ENCODE results near the gene MYH10.

The MYH10 gene

GRCh38 chr17:8630802-8631553 is 453 bp upstream of the MYH10 start (continued):
- TF ChIP-seq ZSCAN30 (tag by site-specific recombination; IDR thresholded peaks at IDR 0.05): peak; percentile 97
- no peak for TF ChIP-seq ZNF202 (tag by site-specific recombination; IDR thresholded peaks at IDR 0.05; ENCODE audit: borderline replicate concordance)
- no peak for TF ChIP-seq ZNF416 (tag by site-specific recombination; IDR thresholded peaks at IDR 0.05)
- no peak for TF ChIP-seq ZNF433 (tag by site-specific recombination; IDR thresholded peaks at IDR 0.05; ENCODE audit: low read depth)
- TF ChIP-seq ZNF639 (tag by site-specific recombination; IDR thresholded peaks at IDR 0.05): no peak
- TF ChIP-seq ZNF132 (tag by site-specific recombination; IDR thresholded peaks at IDR 0.05; ENCODE audit: borderline replicate concordance): no peak
- peak; percentile 39; the same call in 1 of the 2 replicates for TF ChIP-seq PRDM4 (tag by site-specific recombination; IDR thresholded peaks at IDR 0.05)
- TF ChIP-seq REPIN1 (tag by site-specific recombination; IDR thresholded peaks at IDR 0.05; ENCODE audit: low read depth): peak; percentile 27; the same call in 1 of the 2 replicates
- no peak for TF ChIP-seq ZFP41 (tag by site-specific recombination; IDR thresholded peaks at IDR 0.05; ENCODE audit: borderline replicate concordance)
- TF ChIP-seq ZBTB17 (tag by site-specific recombination; IDR thresholded peaks at IDR 0.05): peak; percentile 36; the same call in 1 of the 2 replicates
- TF ChIP-seq ZNF335 (tag by site-specific recombination; conservative IDR thresholded peaks at IDR 0.05): no peak; the same call in 1 of the 2 replicates
- TF ChIP-seq ZNF843 (tag by site-specific recombination; IDR thresholded peaks at IDR 0.05): peak; percentile 29; the same call in 1 of the 2 replicates
- no peak for TF ChIP-seq ZNF239 (tag by site-specific recombination; IDR thresholded peaks at IDR 0.05)
- peak; percentile 87 for TF ChIP-seq EGR2 (tag by site-specific recombination; IDR thresholded peaks at IDR 0.05; ENCODE audit: low read depth)
- no peak for TF ChIP-seq ZNF157 (tag by site-specific recombination; IDR thresholded peaks at IDR 0.05)
- no peak for TF ChIP-seq ZNF521 (tag by site-specific recombination; IDR thresholded peaks at IDR 0.05)
- TF ChIP-seq ZBTB6 (tag by site-specific recombination; IDR thresholded peaks at IDR 0.05): no peak
- TF ChIP-seq ZNF302 (tag by site-specific recombination; IDR thresholded peaks at IDR 0.05; ENCODE audit: low read depth): no peak
- no peak for TF ChIP-seq ZNF707 (tag by site-specific recombination; IDR thresholded peaks at IDR 0.05)
- TF ChIP-seq ZNF48 (tag by site-specific recombination; IDR thresholded peaks at IDR 0.05): no peak
- peak; percentile 96 for TF ChIP-seq PATZ1 (tag by site-specific recombination; IDR thresholded peaks at IDR 0.05)
- TF ChIP-seq ZNF138 (tag by site-specific recombination; IDR thresholded peaks at IDR 0.05; ENCODE audit: borderline replicate concordance): no peak
- no peak for TF ChIP-seq ZNF518A (tag by site-specific recombination; conservative IDR thresholded peaks at IDR 0.05; ENCODE audit: low read depth)
- TF ChIP-seq ZBTB49 (tag by site-specific recombination; IDR thresholded peaks at IDR 0.05; ENCODE audit: low read depth): no peak
- TF ChIP-seq ZNF768 (tag by site-specific recombination; IDR thresholded peaks at IDR 0.05): no peak
